Spleen (tissue), 11 donors: ENCODE measurements around the gene CCDC106. TPM values are rescaled to one million over a fixed set of nuclear protein-coding genes. Genes with fewer than 3 reads are reported as not detected.
A peak's percentile ranks its signal among the peaks of the same experiment; 100 is the strongest.

Source experiments
- DNase-seq: peaks from one replicate; pipeline ENCODE4 v3.0.0-alpha.2; 2020
- H3K27ac ChIP-seq, 8 donors: fragments of 200-600 bp; sonication (generic) in 7 of 8; 1 replicate in 4 of 8; 2 replicates in 4 of 8; pipeline versions ENCODE4 v1.5.0 to v1.8.0; 2016 to 2021; ENCODE audit warnings: inconsistent platforms in 4 of 8, mild to moderate bottlenecking in 4 of 8, moderate library complexity in 1 of 8
- H3K27me3 ChIP-seq, 7 donors: fragments of 200-600 bp; sonication (generic) in 6 of 7; replicated peaks in 1 of 7; 1 replicate in 4 of 7; 2 replicates in 3 of 7; pipeline versions ENCODE4 v1.5.0 to v1.8.0; 2016 to 2021; ENCODE audit warnings: inconsistent platforms in 3 of 7, mild to moderate bottlenecking in 1 of 7
- H3K36me3 ChIP-seq, 6 donors: fragments of 200-600 bp; sonication (generic) in 5 of 6; 1 replicate in 4 of 6; 2 replicates in 2 of 6; pipeline versions ENCODE4 v1.5.0 to v1.8.0; 2016 to 2021; ENCODE audit warnings: inconsistent platforms in 2 of 6
- H3K4me1 ChIP-seq, 6 donors: fragments of 200-600 bp; sonication (generic) in 5 of 6; 1 replicate in 3 of 6; 2 replicates in 3 of 6; pipeline versions ENCODE4 v1.5.0 to v1.8.0; 2016 to 2021; ENCODE audit warnings: inconsistent platforms in 3 of 6
- H3K4me3 ChIP-seq, 8 donors: fragments of 200-600 bp; sonication (generic) in 7 of 8; 1 replicate in 4 of 8; 2 replicates in 4 of 8; pipeline versions ENCODE4 v1.5.0 to v1.8.0; 2016 to 2021; ENCODE audit warnings: inconsistent platforms in 4 of 8, mild to moderate bottlenecking in 4 of 8, moderate library complexity in 2 of 8
- H3K9me3 ChIP-seq, 8 donors: fragments of 200-600 bp; sonication (generic) in 7 of 8; 1 replicate in 4 of 8; 2 replicates in 4 of 8; pipeline versions ENCODE4 v1.5.0 to v1.8.0; 2016 to 2021; ENCODE audit warnings: inconsistent platforms in 4 of 8
- CTCF ChIP-seq, 11 experiments: fragments of 200-600 bp in 7 of 11; fragments of 450-650 bp in 4 of 11; sonication (generic) in 4 of 11; IDR thresholded peaks in 8 of 11; conservative IDR thresholded peaks in 3 of 11; 1 replicate in 7 of 11; 2 replicates in 4 of 11; pipeline versions ENCODE4 v1.4.0 to v1.8.0; 2016 to 2021; ENCODE audit warnings: antibody characterized with exemption in 11 of 11, inconsistent platforms in 4 of 11, mild to moderate bottlenecking in 1 of 11
- POLR2A ChIP-seq, 3 donors: fragments of 450-650 bp; IDR thresholded peaks; one replicate each; pipeline ENCODE4 v1.5.1; 2017; ENCODE audit warnings: antibody characterized with exemption in 3 of 3, mild to moderate bottlenecking in 1 of 3
- POLR2AphosphoS5 ChIP-seq, 3 donors: sonication (generic); formaldehyde crosslinking; IDR thresholded peaks; one replicate each; pipeline ENCODE4 v1.5.1; 2017; ENCODE audit warnings: antibody characterized with exemption in 3 of 3
- WGBS, 5 donors: extraction: QIAGEN DNeasy Blood & Tissue Kit in 3 of 5; methylation state at CpG; one replicate each; pipeline versions ENCODE4 v1.1.5 to v1.1.7; 2013 to 2018; 5-methylcytosine and 5-hydroxymethylcytosine counted together
- intact Hi-C: fragments of 100-400 bp; cut with DNase I; formaldehyde crosslinking; loops from one replicate; pipeline ENCODE4 v1.15.0; 2023; ENCODE audit warnings: low total_unique reads
- polyA plus RNA-seq, 3 donors: library from polyadenylated mRNA; stranded (reverse); fragments of 200-250 nt; gene quantifications; one replicate each; pipeline ENCODE4 v1.2.1, GENCODE V29; 2013
- total RNA-seq, 7 donors: library from RNA; depleted of rRNA in 3 of 7; stranded (reverse); fragments of >200 nt in 3 of 7; fragmentation: NEBNext Ultra II Directional in 4 of 7; extraction: Animal tissue kit (Norgen Biotek cat#: 25700) in 4 of 7; gene quantifications; one replicate each; pipeline versions ENCODE4 v1.1.0 to v1.2.1, GENCODE V29; 2016 to 2021
- donor health status: healthy with polysubstance abuse.
- donor health status: DM: no; HTN: no; CAD: no; lungs with moderate emphysema.
- donor health status: DM: no; HTN: no; CAD: no.
- donor health status: Bipolar disorder and iron deficiency.
- donor health status: healthy.
- donor health status: DM: no; HTN: no; CAD: no.
- donor health status: DM: yes; HTN: yes; CAD: no.

The CCDC106 gene
- total and polyA plus RNA-seq, 10 donors: 11.9 to 40.1 (median 18.6) TPM

GRCh38 chr19:55698256-55698655 lies 50.2 kb downstream of the CCDC106 start:
- H3K4me3 ChIP-seq: no peak overlapping the region
- WGBS, 5 donors: 88 to 96% (median 94%) methylated on average over 17 of the region's 17 CpGs
- TF ChIP-seq POLR2AphosphoS5 (IDR thresholded peaks at IDR 0.05) (peak in 2 of 3 donors; percentile 20 to 59), POLR2A (IDR thresholded peaks at IDR 0.05) (no peak)
- H3K4me1 ChIP-seq: peaks cover 0 to 7% (median under 1%) of the 10 kb centered on the region in 6 donors
- H3K9me3 ChIP-seq: no peaks in the 10 kb centered on the region
- intact Hi-C loops: no loop called here
- DNase-seq: peak; percentile 66
- H3K27me3 ChIP-seq: no peaks in the 10 kb centered on the region
- no peak overlapping the region for H3K27ac ChIP-seq
- H3K36me3 ChIP-seq: peaks cover 0 to 92% (median 62%) of the 10 kb centered on the region in 6 donors

- peaks cover 0 to 16% (median 5%) of the 10 kb centered on the region in 6 donors for H3K4me1 ChIP-seq
- no peak for TF ChIP-seq POLR2AphosphoS5 (IDR thresholded peaks at IDR 0.05)
- TF ChIP-seq POLR2A (IDR thresholded peaks at IDR 0.05): no peak
- no peak overlapping the region for H3K4me3 ChIP-seq
- peak; percentile 34 for DNase-seq
- intact Hi-C loops: no loop called here
- no peaks in the 10 kb centered on the region for H3K27me3 ChIP-seq
- H3K9me3 ChIP-seq: no peaks in the 10 kb centered on the region
- no peak overlapping the region for H3K27ac ChIP-seq
- WGBS, 5 donors: 89 to 94% (median 93%) methylated on average over 11 of the region's 11 CpGs
- H3K36me3 ChIP-seq: peaks cover 0 to 92% (median 52%) of the 10 kb centered on the region in 6 donors
Observed at GRCh38 chr19:55699221-55699620, 51.2 kb downstream of the CCDC106 start.

- peaks cover 0 to 19% (median 5%) of the 10 kb centered on the region in 6 donors for H3K4me1 ChIP-seq
- intact Hi-C loops: no loop called here
- 85 to 97% (median 94%) methylated on average over 12 of the region's 12 CpGs for WGBS, 5 donors
- H3K27me3 ChIP-seq: no peaks in the 10 kb centered on the region
- H3K9me3 ChIP-seq: no peaks in the 10 kb centered on the region
- TF ChIP-seq POLR2AphosphoS5 (IDR thresholded peaks at IDR 0.05) (peak; percentile 22 to 62 (median 31)), POLR2A (IDR thresholded peaks at IDR 0.05) (no peak), CTCF (IDR thresholded peaks at IDR 0.05 in 8 of 11, conservative IDR thresholded peaks at IDR 0.05 in 3 of 11) (no peak)
- H3K36me3 ChIP-seq: peaks cover 0 to 89% (median 39%) of the 10 kb centered on the region in 6 donors
- peak; percentile 60 for DNase-seq
- no peak overlapping the region for H3K27ac ChIP-seq
- H3K4me3 ChIP-seq: no peak overlapping the region
Observed at GRCh38 chr19:55700813-55701212, 52.8 kb downstream of the CCDC106 start.

GRCh38 chr19:55702131-55702627 lies 54.2 kb downstream of the CCDC106 start:
- Histone ChIP-seq H3K9me3 (no peaks in the 10 kb centered on the region), H3K36me3 (peaks cover 0 to 75% (median 26%) of the 10 kb centered on the region in 6 donors), H3K27me3 (no peaks in the 10 kb centered on the region), H3K27ac (no peak overlapping the region), H3K4me3 (no peak overlapping the region), H3K4me1 (peaks cover 0 to 14% (median 3%) of the 10 kb centered on the region in 6 donors)
- peak; percentile 62 for DNase-seq
- 84 to 90% (median 86%) methylated on average over 13 of the region's 13 CpGs for WGBS, 5 donors
- TF ChIP-seq POLR2A (IDR thresholded peaks at IDR 0.05) (no peak), POLR2AphosphoS5 (IDR thresholded peaks at IDR 0.05) (peak in 1 of 3 donors; percentile 39), CTCF (IDR thresholded peaks at IDR 0.05 in 8 of 11, conservative IDR thresholded peaks at IDR 0.05 in 3 of 11) (no peak)
- intact Hi-C loops: no loop called here

Other genes with a start within 250 kb of the CCDC106 start
- gene UBE2S, start 240.4 kb upstream of the CCDC106 start, total RNA-seq: 10 to 100 TPM; 14.4 to 40.8 (median 23.8) TPM
- 10 to 100 TPM in 2 of 3 donors, 1 to 10 TPM in 1; 4.9 to 18.7 (median 11.8) TPM for gene UBE2S, start 240.4 kb upstream of the CCDC106 start, polyA plus RNA-seq
- under 1 TPM in 1 of 7 donors, not detected in 6; 0.27 TPM for gene SHISA7, start 204.9 kb upstream of the CCDC106 start, total RNA-seq
- gene SHISA7, start 204.9 kb upstream of the CCDC106 start, polyA plus RNA-seq: under 1 TPM in 1 of 3 donors, not detected in 2; 0.03 TPM
- gene ISOC2, start 186.6 kb upstream of the CCDC106 start, total RNA-seq: 10 to 100 TPM; 38.6 to 85.0 (median 54.5) TPM
- 10 to 100 TPM; 55.6 to 98.7 (median 64.5) TPM for gene ISOC2, start 186.6 kb upstream of the CCDC106 start, polyA plus RNA-seq
- gene C19orf85, start 183.5 kb upstream of the CCDC106 start, total RNA-seq: not detected
- not detected for gene C19orf85, start 183.5 kb upstream of the CCDC106 start, polyA plus RNA-seq
- 10 to 100 TPM in 3 of 7 donors, 1 to 10 TPM in 4; 4.4 to 13.6 (median 9.7) TPM for gene ZNF628, start 171.6 kb upstream of the CCDC106 start, total RNA-seq
- 1 to 10 TPM; 1.4 to 8.2 (median 1.7) TPM for gene ZNF628, start 171.6 kb upstream of the CCDC106 start, polyA plus RNA-seq
- 10 to 100 TPM in 1 of 7 donors, 1 to 10 TPM in 6; 1.9 to 10.3 (median 6.9) TPM for gene NAT14, start 163.0 kb upstream of the CCDC106 start, total RNA-seq
- 10 to 100 TPM; 13.8 to 17.7 (median 15.5) TPM for gene NAT14, start 163.0 kb upstream of the CCDC106 start, polyA plus RNA-seq
- 10 to 100 TPM; 11.0 to 30.6 (median 24.1) TPM for gene SSC5D, start 159.8 kb upstream of the CCDC106 start, total RNA-seq
- gene SSC5D, start 159.8 kb upstream of the CCDC106 start, polyA plus RNA-seq: 1 to 10 TPM in 2 of 3 donors, under 1 TPM in 1; 0.61 to 7.4 (median 2.5) TPM
- not detected for gene SBK2, start 111.1 kb upstream of the CCDC106 start, total RNA-seq
- not detected for gene SBK2, start 111.1 kb upstream of the CCDC106 start, polyA plus RNA-seq
- not detected for gene SBK3, start 102.7 kb upstream of the CCDC106 start, total RNA-seq
- not detected for gene SBK3, start 102.7 kb upstream of the CCDC106 start, polyA plus RNA-seq
- gene ZNF579, start 67.4 kb upstream of the CCDC106 start, total RNA-seq: 10 to 100 TPM in 2 of 7 donors, 1 to 10 TPM in 4, under 1 TPM in 1; 0.72 to 10.6 (median 6.5) TPM
- 1 to 10 TPM; 2.8 to 6.9 (median 3.4) TPM for gene ZNF579, start 67.4 kb upstream of the CCDC106 start, polyA plus RNA-seq
- gene FIZ1, start 48.7 kb upstream of the CCDC106 start, total RNA-seq: 10 to 100 TPM in 5 of 7 donors, 1 to 10 TPM in 2; 7.6 to 17.3 (median 11.4) TPM
- 10 to 100 TPM in 1 of 3 donors, 1 to 10 TPM in 2; 5.1 to 11.5 (median 7.8) TPM for gene FIZ1, start 48.7 kb upstream of the CCDC106 start, polyA plus RNA-seq
- gene ZNF524, start 47.9 kb upstream of the CCDC106 start, total RNA-seq: 10 to 100 TPM; 19.7 to 42.5 (median 23.9) TPM
- 10 to 100 TPM; 33.3 to 57.8 (median 39.2) TPM for gene ZNF524, start 47.9 kb upstream of the CCDC106 start, polyA plus RNA-seq
- 10 to 100 TPM; 12.2 to 23.3 (median 17.8) TPM for gene ZNF865, start 42.6 kb upstream of the CCDC106 start, total RNA-seq
- gene ZNF865, start 42.6 kb upstream of the CCDC106 start, polyA plus RNA-seq: 10 to 100 TPM in 1 of 3 donors, 1 to 10 TPM in 2; 4.8 to 10.4 (median 5.3) TPM
- gene ZNF784, start 23.6 kb upstream of the CCDC106 start, total RNA-seq: 1 to 10 TPM; 4.0 to 10.0 (median 7.1) TPM
- 1 to 10 TPM; 3.3 to 7.6 (median 5.6) TPM for gene ZNF784, start 23.6 kb upstream of the CCDC106 start, polyA plus RNA-seq
- 10 to 100 TPM; 25.4 to 58.7 (median 31.7) TPM for gene ZNF580, start 7.2 kb upstream of the CCDC106 start, total RNA-seq
- 10 to 100 TPM; 18.9 to 36.7 (median 33.3) TPM for gene ZNF580, start 7.2 kb upstream of the CCDC106 start, polyA plus RNA-seq
- 10 to 100 TPM; 21.4 to 34.9 (median 27.2) TPM for gene ZNF581, start 4.6 kb upstream of the CCDC106 start, total RNA-seq
- gene ZNF581, start 4.6 kb upstream of the CCDC106 start, polyA plus RNA-seq: 10 to 100 TPM; 39.8 to 46.5 (median 43.6) TPM
- gene U2AF2, start 6.8 kb downstream of the CCDC106 start, total RNA-seq: 100 to 1,000 TPM; 109 to 218 (median 176) TPM
- 100 to 1,000 TPM in 1 of 3 donors, 10 to 100 TPM in 2; 67.2 to 190 (median 85.5) TPM for gene U2AF2, start 6.8 kb downstream of the CCDC106 start, polyA plus RNA-seq
- 100 to 1,000 TPM; 100 to 166 (median 129) TPM for gene EPN1, start 27.0 kb downstream of the CCDC106 start, total RNA-seq
- gene EPN1, start 27.0 kb downstream of the CCDC106 start, polyA plus RNA-seq: 100 to 1,000 TPM in 1 of 3 donors, 10 to 100 TPM in 2; 36.8 to 115 (median 42.6) TPM
- gene NLRP9, start 90.2 kb downstream of the CCDC106 start, total RNA-seq: not detected
- not detected for gene NLRP9, start 90.2 kb downstream of the CCDC106 start, polyA plus RNA-seq
- not detected for gene RFPL4A, start 110.9 kb downstream of the CCDC106 start, total RNA-seq
- not detected for gene RFPL4A, start 110.9 kb downstream of the CCDC106 start, polyA plus RNA-seq
- not detected for gene RFPL4AL1, start 120.9 kb downstream of the CCDC106 start, total RNA-seq
- gene RFPL4AL1, start 120.9 kb downstream of the CCDC106 start, polyA plus RNA-seq: not detected
- gene NLRP11, start 183.8 kb downstream of the CCDC106 start, total RNA-seq: under 1 TPM in 2 of 7 donors, not detected in 5; 0.13 to 0.22 TPM
- gene NLRP11, start 183.8 kb downstream of the CCDC106 start, polyA plus RNA-seq: under 1 TPM in 2 of 3 donors, not detected in 1; 0.03 to 0.08 TPM
- under 1 TPM in 3 of 7 donors, not detected in 4; 0.07 to 0.46 (median 0.34) TPM for gene NLRP4, start 188.3 kb downstream of the CCDC106 start, total RNA-seq
- 1 to 10 TPM in 1 of 3 donors, under 1 TPM in 1, not detected in 1; 0.04 to 1.1 TPM for gene NLRP4, start 188.3 kb downstream of the CCDC106 start, polyA plus RNA-seq